Activated CD8-positive, alpha-beta memory T cell treated with anti-CD3 and anti-CD28 coated beads, Interleukin-2, amount 50 U/mL, for 1 hour (primary cell): ENCODE results near the gene FBXO5.

Experiments
- DNase-seq: peaks from one replicate; pipeline ENCODE4 v3.0.0-alpha.2; 2020; ENCODE audit errors: extremely low read depth

Gene FBXO5

GRCh38 chr6:152952045-152952444 lies 30.8 kb downstream of the FBXO5 start:
- no peak for DNase-seq

DNA sequence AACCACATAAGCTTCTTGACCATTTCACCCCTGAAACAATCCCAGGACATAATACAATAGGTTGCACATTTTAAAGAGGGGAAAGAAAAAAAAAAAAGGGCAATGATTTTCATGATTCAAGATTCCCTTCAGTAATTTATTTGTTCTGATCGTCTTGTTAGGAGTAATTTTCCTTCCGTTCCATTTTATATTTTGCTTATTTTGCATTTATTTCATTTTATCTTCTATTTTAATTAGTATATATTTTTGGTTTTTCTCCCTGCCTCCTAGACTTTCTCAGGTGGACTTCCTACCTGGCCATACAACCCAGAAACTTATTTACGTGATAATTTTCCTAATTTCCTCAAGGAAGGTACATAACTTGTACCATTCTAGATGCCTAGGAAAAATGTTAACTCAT lies 32.6 kb downstream of the FBXO5 start:
- DNase-seq, result no peak

DNA sequence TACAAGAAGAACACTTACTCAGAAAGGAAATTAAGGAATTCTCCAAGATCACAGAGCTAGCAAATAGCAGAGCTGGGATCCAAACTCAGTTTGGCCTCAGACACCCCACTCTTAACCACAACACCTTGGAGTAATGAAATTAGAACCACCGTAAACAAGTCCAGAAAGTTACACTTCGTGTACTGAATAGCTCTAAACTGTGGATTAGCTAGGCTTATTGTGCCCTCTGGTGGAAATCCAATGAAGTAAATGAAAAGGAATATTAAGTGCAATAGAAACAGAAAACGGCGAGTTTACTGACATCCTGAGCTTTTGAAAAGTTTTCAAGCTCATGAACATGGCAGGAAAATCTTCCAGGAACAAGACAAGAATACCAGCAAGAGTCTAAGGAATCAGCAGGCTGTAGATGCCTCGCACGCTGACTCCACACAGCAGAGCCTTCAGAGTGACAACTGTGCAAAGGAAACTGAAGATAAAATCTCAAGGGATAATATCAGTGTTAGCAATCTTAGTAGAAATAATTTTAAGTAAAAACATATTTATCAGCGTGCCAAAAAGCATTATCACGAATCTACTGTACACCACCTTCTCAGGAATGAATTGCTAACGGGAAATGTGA lies 34.6 kb downstream of the FBXO5 start:
- DNase-seq, result no peak

- no peak for DNase-seq
Observed at GRCh38 chr6:152946995-152947394, 35.8 kb downstream of the FBXO5 start.

DNA sequence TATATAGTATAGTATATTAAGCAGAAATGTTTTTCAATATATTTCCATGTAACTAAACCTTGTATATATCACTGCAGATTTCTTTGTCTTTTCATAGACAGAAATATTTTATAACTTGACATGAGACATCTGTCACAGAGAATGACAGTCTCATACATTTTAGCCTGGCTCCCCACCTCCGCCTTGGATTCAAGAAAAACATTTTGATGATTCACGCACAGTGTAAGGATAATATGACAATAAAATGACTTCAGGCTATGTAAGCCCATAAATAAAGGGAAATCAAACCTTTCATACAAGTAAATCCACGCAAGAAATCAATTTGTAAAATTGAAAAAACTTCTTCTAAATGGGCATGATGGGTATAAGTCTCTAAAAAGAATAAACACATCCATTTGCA lies 36.4 kb downstream of the FBXO5 start:
- DNase-seq, result no peak

- DNase-seq, result no peak
Observed at GRCh38 chr6:152943260-152943897, 39.5 kb downstream of the FBXO5 start.

DNA sequence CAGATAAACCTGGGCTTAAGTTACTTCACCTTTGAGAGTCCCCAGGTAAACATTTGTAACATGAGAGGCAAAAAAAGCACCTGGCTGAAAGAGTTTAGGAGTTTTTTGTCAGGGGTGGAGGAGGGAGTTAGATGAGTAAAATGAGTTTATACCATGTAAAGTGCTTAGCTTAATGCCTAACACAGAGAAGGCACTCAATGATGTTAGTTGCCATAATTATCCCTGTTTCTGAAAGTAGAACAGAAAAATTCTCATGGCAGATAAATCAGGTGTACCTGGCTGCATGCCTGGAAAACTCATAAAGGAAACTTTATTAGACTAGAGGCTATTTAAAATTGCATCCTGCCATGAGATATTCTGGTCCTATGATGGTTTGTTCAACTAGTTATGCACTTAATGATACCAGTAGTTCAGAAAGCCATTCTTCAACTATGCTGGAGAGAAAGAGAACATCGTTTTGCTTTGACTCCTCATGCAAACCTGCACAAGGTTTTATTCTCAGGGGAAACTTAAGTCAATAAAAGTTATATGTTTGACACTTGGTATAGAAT lies 40.4 kb downstream of the FBXO5 start:
- no peak for DNase-seq

DNA sequence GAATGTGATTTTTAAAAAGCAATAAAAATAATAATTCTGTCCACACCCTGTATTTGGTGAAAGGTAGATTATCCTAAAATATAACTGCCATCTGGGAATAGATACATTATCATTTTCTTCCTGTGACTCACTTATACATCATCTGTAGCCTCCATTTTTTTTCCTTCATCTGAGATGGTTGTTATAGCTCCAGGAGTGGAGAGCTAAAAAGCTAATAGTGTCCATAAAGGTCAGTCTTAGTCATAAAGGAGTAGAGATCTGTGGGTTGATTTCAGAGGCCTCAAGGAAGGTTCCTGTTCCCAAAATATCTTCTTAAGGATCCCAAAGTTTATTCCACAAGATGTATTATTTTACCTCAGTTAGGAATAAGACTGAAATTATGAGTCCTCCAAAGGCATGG lies 41.1 kb downstream of the FBXO5 start:
- DNase-seq, result no peak

- DNase-seq, result no peak
Observed at GRCh38 chr6:152932865-152933264, 50.0 kb downstream of the FBXO5 start.

- DNase-seq, result no peak
Observed at GRCh38 chr6:152922706-152923105, 60.1 kb downstream of the FBXO5 start.
